Measurements from ENCODE around the gene SHH. TPM values are rescaled to one million over a fixed set of nuclear protein-coding genes. Genes with fewer than 3 reads are reported as not detected.

SHH gene
- total and polyA plus RNA-seq, 2 of the 13 experiments (the other 11 are each of a cell fraction or from before 2014, with no cell fraction given): 1.9 to 3.4 TPM

DNA sequence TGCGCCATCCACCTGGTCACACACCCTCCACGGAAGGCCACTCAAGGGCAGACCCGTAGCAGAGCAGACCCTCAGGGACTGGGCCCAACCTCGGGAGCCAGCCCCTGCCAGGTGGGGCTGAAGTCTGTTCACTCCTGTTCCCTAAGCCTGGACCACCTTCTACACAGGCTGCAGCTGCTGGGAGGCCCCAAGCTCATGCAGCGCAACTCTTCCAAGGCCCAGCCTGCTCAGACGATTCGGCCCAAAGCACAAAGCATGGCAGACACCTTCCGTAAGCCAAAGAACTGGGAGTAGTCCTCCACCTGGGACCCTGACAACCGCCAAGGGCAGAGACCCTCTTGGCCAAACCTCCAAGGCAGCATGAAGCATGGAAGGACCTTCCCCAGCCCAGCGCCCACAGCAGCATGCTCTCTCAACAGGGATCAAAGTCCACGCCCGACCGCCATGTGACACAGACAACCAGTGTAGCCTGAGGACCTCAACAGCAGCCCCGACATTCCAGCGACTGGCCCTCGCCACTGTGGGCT is 11.5 kb downstream of the SHH start (continued):
- TF ChIP-seq, protein P1, sequence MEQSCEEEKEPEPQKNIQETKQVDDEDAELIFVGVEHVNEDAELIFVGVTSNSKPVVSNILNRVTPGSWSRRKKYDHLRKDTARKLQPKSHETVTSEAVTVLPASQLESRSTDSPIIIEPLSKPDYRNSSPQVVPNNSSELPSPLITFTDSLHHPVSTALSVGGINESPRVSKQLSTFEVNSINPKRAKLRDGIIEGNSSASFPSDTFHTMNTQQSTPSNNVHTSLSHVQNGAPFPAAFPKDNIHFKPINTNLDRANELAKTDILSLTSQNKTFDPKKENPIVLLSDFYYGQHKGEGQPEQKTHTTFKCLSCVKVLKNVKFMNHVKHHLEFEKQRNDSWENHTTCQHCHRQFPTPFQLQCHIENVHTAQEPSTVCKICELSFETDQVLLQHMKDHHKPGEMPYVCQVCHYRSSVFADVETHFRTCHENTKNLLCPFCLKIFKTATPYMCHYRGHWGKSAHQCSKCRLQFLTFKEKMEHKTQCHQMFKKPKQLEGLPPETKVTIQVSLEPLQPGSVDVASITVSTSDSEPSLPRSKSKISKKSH (CRISPR knock-in tag; IDR thresholded peaks at IDR 0.05; ENCODE audit: borderline replicate concordance): peak; percentile 54; the same call in 1 of the 2 replicates
- no peak for TF ChIP-seq ZNF619 (CRISPR knock-in tag; IDR thresholded peaks at IDR 0.05)
- 0 out of 2 replicates have a peak, but pooled peaks have one; percentile 19 for TF ChIP-seq ZNF263 (CRISPR knock-in tag; IDR thresholded peaks at IDR 0.05)
- peak; percentile 51; the same call in 1 of the 2 replicates for TF ChIP-seq FOXK1 (CRISPR knock-in tag; IDR thresholded peaks at IDR 0.05; ENCODE audit: borderline replicate concordance, low read depth)
- no peak for TF ChIP-seq ZNF775 (CRISPR knock-in tag; IDR thresholded peaks at IDR 0.05; ENCODE audit: borderline replicate concordance)
- peak; percentile 65; the same call in 1 of the 2 replicates for TF ChIP-seq CBX5 (CRISPR knock-in tag; IDR thresholded peaks at IDR 0.05; ENCODE audit: borderline replicate concordance)
- peak; percentile 51; the same call in 1 of the 2 replicates for TF ChIP-seq NFKB2 (CRISPR knock-in tag; IDR thresholded peaks at IDR 0.05; ENCODE audit: borderline replicate concordance)
- TF ChIP-seq GATAD2A (CRISPR knock-in tag; IDR thresholded peaks at IDR 0.05): peak; percentile 74
- peak; percentile 36 for TF ChIP-seq GABPB1 (CRISPR knock-in tag; IDR thresholded peaks at IDR 0.05)
- peak; percentile 51; the same call in 1 of the 2 replicates for TF ChIP-seq BORCS8-MEF2B (CRISPR knock-in tag; IDR thresholded peaks at IDR 0.05)
- no peak for TF ChIP-seq FLYWCH1 (CRISPR knock-in tag; IDR thresholded peaks at IDR 0.05)
- TF ChIP-seq ZNF782 (CRISPR knock-in tag; IDR thresholded peaks at IDR 0.05; ENCODE audit: borderline replicate concordance): peak; percentile 56; the same call in 1 of the 2 replicates
- TF ChIP-seq, protein P2, sequence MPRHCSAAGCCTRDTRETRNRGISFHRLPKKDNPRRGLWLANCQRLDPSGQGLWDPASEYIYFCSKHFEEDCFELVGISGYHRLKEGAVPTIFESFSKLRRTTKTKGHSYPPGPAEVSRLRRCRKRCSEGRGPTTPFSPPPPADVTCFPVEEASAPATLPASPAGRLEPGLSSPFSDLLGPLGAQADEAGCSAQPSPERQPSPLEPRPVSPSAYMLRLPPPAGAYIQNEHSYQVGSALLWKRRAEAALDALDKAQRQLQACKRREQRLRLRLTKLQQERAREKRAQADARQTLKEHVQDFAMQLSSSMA (CRISPR knock-in tag; IDR thresholded peaks at IDR 0.05): no peak
- TF ChIP-seq ZNF768 (CRISPR knock-in tag; IDR thresholded peaks at IDR 0.05): peak; percentile 57; the same call in 1 of the 2 replicates
- TF ChIP-seq, protein P3, sequence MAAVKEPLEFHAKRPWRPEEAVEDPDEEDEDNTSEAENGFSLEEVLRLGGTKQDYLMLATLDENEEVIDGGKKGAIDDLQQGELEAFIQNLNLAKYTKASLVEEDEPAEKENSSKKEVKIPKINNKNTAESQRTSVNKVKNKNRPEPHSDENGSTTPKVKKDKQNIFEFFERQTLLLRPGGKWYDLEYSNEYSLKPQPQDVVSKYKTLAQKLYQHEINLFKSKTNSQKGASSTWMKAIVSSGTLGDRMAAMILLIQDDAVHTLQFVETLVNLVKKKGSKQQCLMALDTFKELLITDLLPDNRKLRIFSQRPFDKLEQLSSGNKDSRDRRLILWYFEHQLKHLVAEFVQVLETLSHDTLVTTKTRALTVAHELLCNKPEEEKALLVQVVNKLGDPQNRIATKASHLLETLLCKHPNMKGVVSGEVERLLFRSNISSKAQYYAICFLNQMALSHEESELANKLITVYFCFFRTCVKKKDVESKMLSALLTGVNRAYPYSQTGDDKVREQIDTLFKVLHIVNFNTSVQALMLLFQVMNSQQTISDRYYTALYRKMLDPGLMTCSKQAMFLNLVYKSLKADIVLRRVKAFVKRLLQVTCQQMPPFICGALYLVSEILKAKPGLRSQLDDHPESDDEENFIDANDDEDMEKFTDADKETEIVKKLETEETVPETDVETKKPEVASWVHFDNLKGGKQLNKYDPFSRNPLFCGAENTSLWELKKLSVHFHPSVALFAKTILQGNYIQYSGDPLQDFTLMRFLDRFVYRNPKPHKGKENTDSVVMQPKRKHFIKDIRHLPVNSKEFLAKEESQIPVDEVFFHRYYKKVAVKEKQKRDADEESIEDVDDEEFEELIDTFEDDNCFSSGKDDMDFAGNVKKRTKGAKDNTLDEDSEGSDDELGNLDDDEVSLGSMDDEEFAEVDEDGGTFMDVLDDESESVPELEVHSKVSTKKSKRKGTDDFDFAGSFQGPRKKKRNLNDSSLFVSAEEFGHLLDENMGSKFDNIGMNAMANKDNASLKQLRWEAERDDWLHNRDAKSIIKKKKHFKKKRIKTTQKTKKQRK (IDR thresholded peaks at IDR 0.05; ENCODE audit: low read length): no peak
- TF ChIP-seq ZNF567 (CRISPR knock-in tag; IDR thresholded peaks at IDR 0.05; ENCODE audit: borderline replicate concordance): no peak
- TF ChIP-seq ZNF564 (CRISPR knock-in tag; IDR thresholded peaks at IDR 0.05): no peak
- TF ChIP-seq MXD4 (CRISPR knock-in tag; IDR thresholded peaks at IDR 0.05): peak; percentile 29; the same call in 1 of the 2 replicates
- TF ChIP-seq ZKSCAN8 (CRISPR knock-in tag; IDR thresholded peaks at IDR 0.05; ENCODE audit: borderline replicate concordance): 0 out of 2 replicates have a peak, but pooled peaks have one; percentile 29
- no peak for TF ChIP-seq ZFP62 (CRISPR knock-in tag; IDR thresholded peaks at IDR 0.05)
- no peak for TF ChIP-seq CEBPB (IDR thresholded peaks at IDR 0.05; ENCODE audit: borderline replicate concordance, low read depth, low read length)
- peak; percentile 46; the same call in 1 of the 2 replicates for TF ChIP-seq THAP11 (CRISPR knock-in tag; IDR thresholded peaks at IDR 0.05)

Data from HepG2 (cell line).